Activated CD8-positive, alpha-beta memory T cell treated with anti-CD3 and anti-CD28 coated beads for 4 hours (primary cell): Measurements from ENCODE around the gene DHRS7C.

Experiments
- DNase-seq, 2 donors: peaks; one replicate each; pipeline ENCODE4 v3.0.0-alpha.2; 2020; ENCODE audit warnings: low read depth in 2 of 2

Gene DHRS7C

DNA sequence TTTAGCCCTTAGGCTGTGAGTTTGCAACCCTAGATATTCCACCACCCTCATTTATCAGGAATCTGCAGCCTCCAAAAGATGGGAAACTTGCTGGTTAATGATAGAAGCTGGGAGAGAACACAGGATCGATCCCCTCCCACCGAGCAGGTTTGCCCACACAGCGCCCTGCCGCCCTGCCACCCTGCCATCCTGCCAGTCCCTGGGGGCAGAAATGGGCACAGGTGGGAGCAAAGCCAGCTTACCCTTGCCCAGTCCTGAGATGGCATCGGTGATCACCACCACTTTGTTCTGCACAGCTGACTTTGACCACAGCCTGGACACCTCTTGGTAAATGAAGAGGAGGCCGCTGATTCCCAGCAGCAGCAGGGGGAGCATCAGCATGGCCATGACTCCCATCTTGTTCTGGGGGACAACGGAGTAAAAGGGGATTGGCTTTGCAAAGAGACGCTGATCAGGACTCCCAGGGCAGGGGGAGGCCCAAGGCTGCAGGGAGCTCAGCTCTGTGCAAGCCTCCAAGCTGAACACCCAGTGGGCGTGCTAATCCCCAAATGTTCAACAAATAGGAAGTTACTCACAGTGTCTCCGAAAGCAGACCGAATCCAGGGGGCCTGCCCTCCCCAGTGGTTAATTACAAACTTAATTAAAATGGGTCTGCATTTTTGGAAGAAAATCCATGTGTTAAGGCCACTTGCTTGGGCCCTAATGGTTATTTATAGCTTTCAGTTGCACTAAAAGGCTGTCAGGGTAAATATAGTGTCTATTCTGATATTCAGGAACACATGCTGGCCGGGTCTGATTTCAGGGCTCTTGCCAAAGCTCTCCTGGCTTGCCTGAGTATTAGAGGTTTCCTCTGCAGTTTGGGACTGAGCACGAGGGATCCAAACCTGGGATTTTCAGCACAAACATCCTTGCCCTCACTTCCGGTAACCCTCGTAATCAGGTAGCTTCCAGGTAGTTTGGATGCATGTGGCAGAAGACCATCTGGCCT is at the start of gene DHRS7C:
Gene DHRS7C (minus strand): TSS at position 704 of the 988 bp plus-strand sequence. CDS start 308 bp downstream, at position 396.
- no peak for DNase-seq

DNA sequence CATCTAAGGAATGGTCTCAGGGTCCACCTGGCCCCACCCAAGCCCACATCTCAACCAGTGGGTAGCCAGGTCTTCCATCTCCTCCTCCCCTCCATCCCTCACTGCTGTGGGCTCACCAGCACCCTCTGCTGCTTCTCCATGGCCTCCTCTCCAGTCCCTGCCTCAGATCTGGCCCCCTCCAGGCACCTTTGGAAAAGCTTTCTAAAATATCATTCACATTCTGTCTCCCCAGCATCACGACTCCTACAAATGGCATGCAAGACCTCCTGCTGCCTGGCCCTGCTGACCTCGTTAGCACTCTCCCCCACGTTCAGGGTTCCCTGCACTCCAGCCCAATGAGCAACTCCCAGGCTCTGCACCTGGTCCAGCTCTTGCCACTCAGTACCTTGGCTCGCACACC is 48.0 kb upstream of the DHRS7C start:
- no peak for DNase-seq

GRCh38 chr17:9837551-9838471 is 46.4 kb upstream of the DHRS7C start:
- no peak for DNase-seq

DNA sequence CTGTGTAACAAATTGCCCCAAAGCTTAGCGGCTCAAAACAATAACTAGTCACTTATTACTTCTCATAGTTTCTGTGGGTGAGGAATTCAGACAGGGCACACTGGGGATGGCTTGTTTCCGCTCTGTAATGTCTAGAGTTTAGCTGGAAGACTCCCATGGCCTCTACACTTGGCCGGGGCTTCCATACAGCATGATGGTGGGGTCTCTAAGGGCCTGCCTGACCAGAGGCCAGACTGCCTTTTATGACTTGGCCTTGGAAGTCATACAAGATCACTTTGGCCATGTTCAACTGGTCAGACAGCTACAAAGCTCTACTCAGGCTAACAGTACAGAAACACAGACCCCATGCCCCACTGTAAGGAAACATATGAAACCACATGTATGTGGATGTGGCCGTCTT is 42.5 kb upstream of the DHRS7C start:
- no peak for DNase-seq

GRCh38 chr17:9830711-9831110 is 39.3 kb upstream of the DHRS7C start:
- no peak for DNase-seq

DNA sequence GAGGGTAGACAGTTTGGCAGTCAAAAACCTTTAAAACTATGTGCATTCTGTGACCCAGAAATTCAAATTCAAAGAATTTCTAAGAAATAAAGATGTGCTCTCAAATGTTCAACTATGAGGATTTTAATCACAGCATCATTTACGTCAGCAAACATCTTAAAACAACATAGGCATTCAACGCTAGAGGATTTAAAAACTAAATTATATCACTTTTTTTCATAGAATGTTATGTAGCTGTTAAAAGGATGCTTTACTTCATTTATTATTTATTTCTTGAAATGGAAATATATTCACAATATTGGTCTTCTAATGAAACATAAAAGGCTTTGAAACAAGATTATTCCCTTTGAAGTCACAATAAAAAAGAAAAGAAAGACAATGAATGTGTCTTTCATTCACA is 38.0 kb upstream of the DHRS7C start:
- no peak for DNase-seq

DNA sequence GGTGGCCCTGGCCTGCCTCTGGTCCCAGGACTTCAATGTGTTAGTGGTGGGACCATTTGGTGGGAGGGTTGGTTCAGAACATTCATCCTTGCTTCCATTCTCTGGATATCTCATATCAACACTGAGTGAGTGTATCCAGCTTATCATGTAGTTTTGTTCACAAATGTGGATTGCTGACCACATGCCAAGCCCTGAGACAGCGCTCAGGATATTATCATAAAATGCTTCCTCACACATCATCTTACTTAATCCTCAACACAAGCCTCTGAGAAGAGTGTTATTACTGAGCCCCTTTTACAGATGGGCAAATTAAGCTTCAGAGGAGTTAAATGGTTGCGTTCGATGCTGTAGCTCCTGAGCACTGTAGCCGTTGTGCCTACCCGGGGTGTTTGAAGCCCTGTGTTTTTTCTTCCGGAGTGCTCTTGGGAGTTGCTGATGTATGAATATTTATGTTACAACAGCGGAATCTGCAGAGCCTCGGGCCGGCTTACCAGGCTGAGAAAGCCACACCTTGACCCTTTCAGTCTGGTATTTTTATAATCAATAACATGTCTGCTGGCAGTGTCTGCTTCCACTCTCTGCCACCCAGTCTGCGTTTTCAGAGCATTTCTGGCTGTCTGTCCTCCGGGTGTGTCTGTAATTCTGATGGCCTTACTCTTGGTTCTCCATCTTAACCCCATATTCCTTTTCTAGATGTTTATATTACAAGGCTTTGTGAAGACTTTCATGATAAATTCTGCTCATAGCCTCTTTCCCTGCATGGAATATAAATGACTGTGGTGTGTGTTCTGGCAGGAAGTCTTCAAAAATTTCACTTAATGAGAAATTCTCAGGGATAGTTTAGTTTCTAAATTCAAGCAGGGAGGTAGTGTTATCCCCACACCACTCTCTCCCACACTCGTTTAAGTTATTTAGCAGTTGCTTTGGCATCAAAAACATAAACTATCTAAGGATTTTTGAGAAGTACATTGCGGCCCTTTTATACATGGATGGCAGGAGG is 37.2 kb upstream of the DHRS7C start:
- no peak for DNase-seq

DNA sequence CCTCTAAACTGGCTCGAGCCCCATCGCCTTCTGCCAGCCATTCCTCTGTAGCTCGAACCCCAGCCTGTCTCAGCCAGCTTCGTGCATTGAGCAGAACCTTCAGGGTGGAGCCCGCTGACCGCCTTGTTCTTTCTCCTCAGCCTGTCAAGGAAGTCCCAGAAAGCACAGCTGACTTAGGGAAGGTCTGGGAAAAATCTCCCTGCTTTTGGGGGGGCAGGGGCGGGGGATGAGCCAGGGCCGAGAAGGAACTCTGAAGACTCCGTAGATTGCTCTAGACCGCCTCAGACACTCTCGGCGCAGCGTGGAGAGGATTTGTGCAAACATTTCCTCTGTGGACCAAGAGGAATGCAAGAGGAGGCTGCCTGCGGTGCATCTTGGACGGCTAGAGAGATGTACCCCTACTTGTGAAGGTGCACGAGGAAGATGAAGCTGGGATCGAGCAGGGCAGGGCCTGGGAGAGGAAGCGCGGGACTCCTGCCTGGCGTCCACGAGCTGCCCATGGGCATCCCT is 34.3 kb upstream of the DHRS7C start, which contains the start of gene GLP2R:
Gene GLP2R (plus strand): TSS at position 284 of the 510 bp plus-strand sequence. CDS start 140 bp downstream, at position 424.
- DNase-seq: no peak

GRCh38 chr17:9824797-9825338 is 33.5 kb upstream of the DHRS7C start:
- no peak for DNase-seq

- DNase-seq: no peak
These were observed 32.7 kb upstream of the DHRS7C start for GRCh38 chr17:9824094-9824493.

- DNase-seq: no peak
These were observed 30.5 kb upstream of the DHRS7C start, which contains the start of gene GSG1L2 for GRCh38 chr17:9821921-9822320. TSS of gene GSG1L2 (minus strand) at chr17:9822079. CDS start at chr17:9822071, 8 bp downstream.

GRCh38 chr17:9820448-9820847 is 29.1 kb upstream of the DHRS7C start:
- no peak for DNase-seq

DNA sequence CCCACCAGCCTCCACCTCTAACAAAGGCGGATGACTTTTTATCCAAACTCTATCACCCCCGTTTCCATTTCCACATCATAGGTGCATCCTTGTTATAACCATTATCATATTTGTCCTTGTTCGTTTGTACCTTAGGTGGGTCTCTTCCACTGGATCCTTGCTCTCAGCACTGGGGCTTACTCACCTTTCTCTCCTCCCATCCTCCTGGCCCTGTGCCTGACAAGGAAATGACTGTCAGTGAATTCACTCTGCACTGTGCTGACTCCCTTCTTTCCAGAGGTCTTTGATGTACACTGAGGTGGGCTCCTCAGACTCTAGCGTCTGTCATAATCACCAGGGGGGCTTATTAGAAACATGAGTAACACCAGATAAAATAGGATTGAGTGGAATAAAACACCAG is 27.4 kb upstream of the DHRS7C start:
- no peak for DNase-seq

- DNase-seq: no peak
These were observed 25.7 kb upstream of the DHRS7C start for GRCh38 chr17:9817086-9817485.

GRCh38 chr17:9816472-9816871 is 25.1 kb upstream of the DHRS7C start:
- no peak for DNase-seq

DNA sequence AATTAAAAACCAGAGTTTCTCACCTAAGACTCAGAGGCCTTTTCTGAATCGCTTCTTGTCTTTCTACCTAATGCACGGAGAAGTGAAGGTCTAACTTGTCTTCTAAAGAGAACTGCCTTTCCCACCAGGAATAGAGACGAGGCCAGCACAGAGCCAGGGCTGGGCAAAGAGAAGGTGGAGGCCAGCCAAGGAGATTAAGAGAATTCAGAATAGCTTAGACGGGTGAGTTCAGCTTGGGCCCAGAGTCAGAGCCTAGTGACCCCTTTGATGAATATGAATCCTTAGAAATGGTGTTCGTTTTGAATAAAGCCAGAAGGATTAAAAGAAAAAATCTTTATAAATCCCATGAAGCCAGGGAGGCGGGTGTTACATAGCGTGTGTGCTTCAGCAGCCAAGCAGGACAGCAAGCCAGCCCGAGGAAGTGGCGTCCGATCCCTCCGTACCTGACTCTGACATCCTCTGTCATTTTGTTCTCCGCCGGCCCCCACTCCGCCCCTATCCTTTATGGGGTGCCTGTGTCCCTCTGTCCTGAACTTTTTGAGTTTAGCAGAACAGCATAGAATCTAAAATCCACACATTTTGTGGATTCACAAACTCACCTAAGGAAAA is 23.0 kb upstream of the DHRS7C start:
- DNase-seq: no peak

DNA sequence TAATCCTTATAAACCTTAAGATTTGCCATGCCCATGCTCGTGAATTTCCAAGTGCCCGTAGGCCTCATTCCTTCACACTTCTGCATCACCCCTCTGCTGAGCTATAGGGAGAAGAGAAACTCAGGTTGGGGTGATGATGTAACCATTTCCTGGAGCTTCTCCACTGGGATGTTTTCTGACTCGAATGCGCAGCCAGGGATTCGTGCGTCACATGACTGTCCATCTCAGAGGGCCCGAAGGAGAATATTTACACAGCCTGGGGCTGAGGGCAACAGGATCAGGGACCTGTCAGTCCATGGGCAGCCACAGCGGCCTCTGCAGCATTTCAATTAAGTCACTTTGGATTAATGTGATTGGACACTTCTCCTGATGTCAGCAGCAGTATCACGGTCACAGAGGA is 21.8 kb upstream of the DHRS7C start:
- DNase-seq: no peak

DNA sequence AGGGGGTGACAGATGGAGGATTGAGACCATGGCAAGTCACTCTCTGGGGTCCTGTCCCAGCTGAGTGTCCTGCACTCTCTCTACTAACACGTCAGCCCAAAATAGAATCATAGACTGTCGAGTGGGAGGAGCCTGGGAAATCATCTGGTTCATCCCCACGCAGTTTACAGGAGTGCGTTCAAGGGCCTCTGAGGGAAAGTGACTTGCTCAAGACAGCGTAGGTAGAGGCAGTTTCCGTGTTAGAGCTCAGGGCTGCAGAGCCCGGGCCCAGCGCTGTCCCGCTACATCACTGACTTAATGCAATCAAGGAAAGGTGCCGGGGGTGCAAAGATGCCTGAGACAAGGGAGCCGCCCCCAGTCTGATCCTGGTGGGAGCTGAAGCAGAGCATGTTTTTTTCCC is 20.1 kb upstream of the DHRS7C start:
- no peak for DNase-seq

DNA sequence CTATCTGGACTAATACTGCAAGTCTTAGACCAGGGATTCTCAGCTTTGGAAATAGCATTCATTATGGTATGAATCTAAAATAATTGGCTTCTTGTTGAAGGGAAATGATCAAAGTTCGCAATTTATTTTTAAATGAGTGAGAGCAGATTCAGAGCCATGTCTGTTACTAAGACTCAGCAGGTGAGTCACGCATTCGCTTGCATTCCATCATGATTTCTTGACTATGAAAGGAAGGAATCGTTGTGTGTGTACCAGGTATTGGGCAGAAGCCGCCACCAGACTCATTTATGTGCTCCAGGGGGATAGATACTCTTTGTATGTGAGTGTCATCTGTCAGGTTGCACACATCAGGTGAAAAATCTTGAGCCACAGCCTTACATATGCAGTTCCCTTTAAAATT is 19.7 kb upstream of the DHRS7C start:
- DNase-seq: no peak
